ENCODE data around the gene KLK7.
"Not testable (repeated sequence)": the region's sequence is repeated elsewhere in the genome, so short reads cannot be mapped to it uniquely, and the experiment has no call there.

Gene KLK7

GRCh38 chr19:50974702-50975556 lies 8.8 kb downstream of the KLK7 start:
- no peak for DNase-seq

GRCh38 chr19:50972795-50973376 lies 10.8 kb downstream of the KLK7 start:
- no peak for DNase-seq

GRCh38 chr19:50969810-50970209 lies 13.9 kb downstream of the KLK7 start:
- DNase-seq, result not testable (repeated sequence)

GRCh38 chr19:50969413-50969760 lies 14.3 kb downstream of the KLK7 start, which contains the start of gene KLK6:
Gene KLK6 (minus strand): TSS chr19:50969591. CDS start chr19:50968104, 1,487 bp downstream.
- DNase-seq, result no peak

GRCh38 chr19:50968716-50969412 lies 14.9 kb downstream of the KLK7 start:
- no peak for DNase-seq

- no peak for DNase-seq
Observed at GRCh38 chr19:50967929-50968715, 15.6 kb downstream of the KLK7 start.

- DNase-seq, result no peak
Observed at GRCh38 chr19:50964266-50964665, 19.5 kb downstream of the KLK7 start.

DNA sequence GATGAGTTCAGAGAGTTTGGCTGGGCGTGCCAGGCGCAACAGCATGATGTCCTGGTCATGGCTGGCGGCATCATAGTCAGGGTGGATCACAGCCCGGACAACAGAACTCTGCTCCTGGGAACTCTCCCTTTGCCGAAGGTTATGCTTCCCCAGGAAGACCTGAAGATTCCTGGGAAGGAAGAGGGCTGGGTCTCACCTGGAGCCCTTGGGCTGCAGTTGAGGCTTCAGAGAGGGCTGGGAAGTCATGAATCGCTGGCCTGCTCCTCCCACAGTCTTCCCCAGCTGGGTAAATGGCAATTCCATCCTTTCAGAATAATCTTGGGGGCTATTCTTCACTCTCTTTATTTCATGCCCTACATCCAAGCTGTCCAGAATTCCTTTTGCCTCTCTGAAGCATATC lies 20.3 kb downstream of the KLK7 start:
- no peak for DNase-seq

DNA sequence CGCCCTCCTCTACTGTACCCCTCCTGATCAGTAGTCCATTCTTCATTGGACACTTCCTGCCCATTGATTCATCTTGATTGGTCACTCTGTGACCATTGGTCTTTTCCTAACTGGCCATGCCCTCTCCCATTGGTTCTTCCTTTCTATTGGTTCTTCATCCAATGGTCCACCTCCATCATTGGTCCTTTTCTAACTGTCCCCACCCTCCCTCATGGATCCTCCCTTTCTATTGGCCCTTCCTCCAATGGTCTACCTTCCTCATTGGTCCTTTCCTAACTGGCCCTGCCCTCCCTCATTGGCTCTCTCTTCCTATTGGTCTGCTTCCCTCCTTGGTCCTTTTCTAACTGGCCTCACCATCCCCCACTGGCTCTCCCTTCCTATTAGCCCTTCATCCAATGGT lies 21.5 kb downstream of the KLK7 start:
- DNase-seq, result no peak

- no peak for DNase-seq
Observed at GRCh38 chr19:50959731-50960500, 23.8 kb downstream of the KLK7 start.

DNA sequence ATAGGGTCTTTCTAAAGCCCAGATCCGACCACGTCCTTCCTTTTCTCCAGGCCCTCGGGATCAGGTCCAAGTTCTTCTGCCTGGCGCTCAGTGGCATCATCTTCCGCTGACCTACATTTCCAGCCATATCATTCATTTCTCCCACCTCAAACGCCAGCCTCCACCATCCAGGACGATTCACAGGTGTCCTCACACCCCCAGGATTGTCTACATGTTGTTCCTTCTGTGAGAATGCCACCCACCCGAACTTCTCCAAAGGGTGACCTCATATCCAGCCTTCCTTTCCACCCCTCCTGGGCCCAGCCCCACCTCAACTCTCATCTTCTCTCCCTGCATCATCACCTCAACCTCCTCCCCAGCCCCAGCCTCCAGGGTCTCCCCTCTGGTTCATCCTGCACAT lies 26.1 kb downstream of the KLK7 start:
- DNase-seq, result no peak

GRCh38 chr19:50952910-50953309 lies 30.8 kb downstream of the KLK7 start, which contains the start of gene KLK5:
Gene KLK5 (minus strand): TSS chr19:50953038. CDS start chr19:50952657, 381 bp downstream.
- DNase-seq, result no peak

GRCh38 chr19:50949861-50950260 lies 33.9 kb downstream of the KLK7 start:
- no peak for DNase-seq

- no peak for DNase-seq
Observed at GRCh38 chr19:50947123-50947522, 36.6 kb downstream of the KLK7 start.

- DNase-seq, result no peak
Observed at GRCh38 chr19:50944795-50945194, 38.9 kb downstream of the KLK7 start.

DNA sequence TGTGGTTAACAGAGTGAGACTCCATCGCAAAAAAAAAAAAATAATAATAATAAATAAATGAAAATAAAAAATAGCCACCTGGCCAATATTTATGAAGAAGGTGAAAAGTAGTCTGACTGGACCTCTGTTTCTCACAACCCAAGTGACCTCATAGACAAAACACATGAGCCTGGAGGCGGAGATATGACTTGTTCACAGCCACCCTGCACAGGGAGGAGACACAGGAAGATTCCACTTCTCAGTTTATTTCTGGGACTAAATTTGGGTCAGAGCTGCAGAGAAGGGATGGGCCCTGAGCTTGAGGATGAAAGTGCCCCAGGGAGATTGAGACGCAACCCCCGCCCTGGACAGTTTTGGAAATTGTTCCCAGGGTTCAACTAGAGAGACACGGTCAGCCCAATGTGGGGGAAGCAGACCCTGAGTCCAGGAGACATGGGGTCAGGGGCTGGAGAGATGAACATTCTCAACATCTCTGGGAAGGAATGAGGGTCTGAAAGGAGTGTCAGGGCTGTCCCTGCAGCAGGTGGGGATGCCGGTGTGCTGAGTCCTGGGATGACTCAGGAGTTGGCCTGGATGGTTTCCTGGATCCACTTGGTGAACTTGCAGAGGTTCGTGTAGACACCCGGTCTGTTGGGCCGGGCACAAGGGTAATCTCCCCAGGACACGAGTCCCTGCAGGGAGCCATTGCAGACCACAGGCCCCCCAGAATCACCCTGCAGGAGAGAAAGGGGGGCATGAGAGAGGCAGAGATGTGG lies 40.5 kb downstream of the KLK7 start:
- DNase-seq, result no peak

DNA sequence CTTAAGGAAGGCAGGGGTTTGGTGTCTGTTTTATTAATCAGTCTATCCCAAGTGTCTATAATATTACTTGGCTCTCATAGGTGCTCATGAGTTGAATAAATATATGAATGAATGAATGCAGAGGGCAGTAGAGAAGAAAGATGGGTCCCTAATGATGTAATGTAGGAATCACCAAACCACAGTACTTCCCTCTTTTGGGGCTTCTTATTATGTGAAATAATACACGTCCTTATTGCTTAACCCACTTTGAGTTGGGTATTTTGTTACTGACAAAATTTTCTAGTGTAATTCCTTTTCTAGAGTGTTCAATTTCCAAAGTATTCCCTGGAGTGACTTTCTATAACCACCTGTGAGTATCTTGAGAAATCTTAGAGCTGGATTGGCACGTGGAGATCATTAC lies 44.1 kb downstream of the KLK7 start:
- no peak for DNase-seq

GRCh38 chr19:50933640-50934039 lies 50.1 kb downstream of the KLK7 start:
- no peak for DNase-seq

DNA sequence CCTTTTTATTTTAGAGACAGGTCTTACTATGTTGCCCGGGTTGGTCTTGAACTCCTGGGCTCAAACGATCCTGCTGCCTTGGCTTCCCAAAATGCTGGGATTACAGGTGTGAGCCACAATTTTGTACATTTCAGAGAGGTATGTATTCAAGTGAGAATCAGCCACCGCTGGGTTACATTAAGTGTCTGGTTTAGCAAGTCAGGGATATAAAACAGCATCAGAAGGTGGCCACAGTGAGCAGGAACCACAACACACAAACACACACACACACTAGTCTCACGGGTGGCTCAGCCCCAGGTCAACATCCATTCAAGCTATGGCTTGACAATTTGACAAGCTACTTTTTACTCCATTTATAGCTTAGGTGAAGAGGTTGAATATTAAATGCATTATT lies 51.0 kb downstream of the KLK7 start:
- DNase-seq, result no peak

- DNase-seq, result no peak
Observed at GRCh38 chr19:50932018-50932689, 51.6 kb downstream of the KLK7 start.

GRCh38 chr19:50931023-50931422 lies 52.7 kb downstream of the KLK7 start:
- no peak for DNase-seq
